Hepatocyte (in vitro differentiated cells): ENCODE results near the gene FAM222A.

ENCODE experiments used
- EZH2phosphoT487 ChIP-seq: fragments of 200-600 bp; sonication (generic); IDR thresholded peaks from one replicate; pipeline ENCODE4 v1.6.1; 2018; ENCODE audit warnings: antibody characterized with exemption, mild to moderate bottlenecking, low read depth, moderate library complexity; ENCODE audit not compliant: unreplicated experiment, severe bottlenecking
- TF ChIP-seq, protein P1 (sequence below): fragments of 200-600 bp; sonication (generic); IDR thresholded peaks from 2 replicates; pipeline ENCODE4 v1.5.1; 2016; ENCODE audit warnings: antibody characterized with exemption, mild to moderate bottlenecking; ENCODE audit not compliant: poor library complexity

- TF ChIP-seq, protein P1, sequence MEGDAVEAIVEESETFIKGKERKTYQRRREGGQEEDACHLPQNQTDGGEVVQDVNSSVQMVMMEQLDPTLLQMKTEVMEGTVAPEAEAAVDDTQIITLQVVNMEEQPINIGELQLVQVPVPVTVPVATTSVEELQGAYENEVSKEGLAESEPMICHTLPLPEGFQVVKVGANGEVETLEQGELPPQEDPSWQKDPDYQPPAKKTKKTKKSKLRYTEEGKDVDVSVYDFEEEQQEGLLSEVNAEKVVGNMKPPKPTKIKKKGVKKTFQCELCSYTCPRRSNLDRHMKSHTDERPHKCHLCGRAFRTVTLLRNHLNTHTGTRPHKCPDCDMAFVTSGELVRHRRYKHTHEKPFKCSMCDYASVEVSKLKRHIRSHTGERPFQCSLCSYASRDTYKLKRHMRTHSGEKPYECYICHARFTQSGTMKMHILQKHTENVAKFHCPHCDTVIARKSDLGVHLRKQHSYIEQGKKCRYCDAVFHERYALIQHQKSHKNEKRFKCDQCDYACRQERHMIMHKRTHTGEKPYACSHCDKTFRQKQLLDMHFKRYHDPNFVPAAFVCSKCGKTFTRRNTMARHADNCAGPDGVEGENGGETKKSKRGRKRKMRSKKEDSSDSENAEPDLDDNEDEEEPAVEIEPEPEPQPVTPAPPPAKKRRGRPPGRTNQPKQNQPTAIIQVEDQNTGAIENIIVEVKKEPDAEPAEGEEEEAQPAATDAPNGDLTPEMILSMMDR, result no peak
- TF ChIP-seq EZH2phosphoT487, result no peak
Measured at GRCh38 chr12:109743076-109743910, 29.7 kb downstream of the FAM222A start.
